IMR-90 (cell line): ENCODE results near the gene CD209. TPM values are rescaled to one million over a fixed set of nuclear protein-coding genes. Genes with fewer than 3 reads are reported as not detected.

Source experiments
- ATAC-seq: fragments of 200-7000 bp; cut with Tn5 transposase; 2 replicates; pipeline ENCODE4 v1.9.1; 2020; ENCODE audit warnings: low read depth, mild to moderate bottlenecking, moderate library complexity
- BruUV-seq: library from RNA; stranded (reverse); fragments of 400-500 nt; replicated peaks from 2 replicates; lab custom pipeline; 2021; lab: Mats Ljungman, UMichigan
- CTCF ChIA-PET: fragments of 300-600 bp; formaldehyde crosslinking; extraction: SDS; loops from one replicate; lab custom pipeline; 2021; ENCODE audit warnings: antibody characterized with exemption; lab: Yijun Ruan, JAX
- POLR2A ChIA-PET: fragments of 300-600 bp; sonication (Branson Sonifier 250); formaldehyde crosslinking; loops from one replicate; lab custom pipeline; 2022; ENCODE audit warnings: antibody characterized with exemption; ENCODE audit not compliant: unreplicated experiment; lab: Charles Lee
- DNase-seq: peaks from one replicate; pipeline ENCODE4 v3.0.0; 2013
- H2AFZ ChIP-seq: replicated peaks from 2 replicates; pipeline ENCODE3; 2013; ENCODE audit warnings: low read length, mild to moderate bottlenecking; ENCODE audit not compliant: poor library complexity
- H2AK5ac ChIP-seq: 2 replicates; pipeline ENCODE4 v1.6.1; 2013; ENCODE audit warnings: low read depth, low read length, inconsistent platforms
- H2AK9ac ChIP-seq: replicated peaks from 2 replicates; pipeline ENCODE3; 2013; ENCODE audit warnings: mild to moderate bottlenecking, low read depth, low read length, moderate library complexity; ENCODE audit not compliant: poor library complexity
- H2BK120ac ChIP-seq: 2 replicates; pipeline ENCODE4 v1.6.1; 2013; ENCODE audit warnings: low read depth, low read length, inconsistent platforms
- H2BK15ac ChIP-seq: 3 replicates; pipeline ENCODE4 v1.6.1; 2013; ENCODE audit warnings: low read depth, low read length, inconsistent platforms
- H2BK20ac ChIP-seq: 2 replicates; pipeline ENCODE4 v1.6.1; 2013; ENCODE audit warnings: low read depth, mild to moderate bottlenecking, inconsistent platforms, low read length, moderate library complexity
- H2BK5ac ChIP-seq: 2 replicates; pipeline ENCODE4 v1.6.1; 2013; ENCODE audit warnings: mild to moderate bottlenecking, low read depth, low read length, inconsistent platforms; ENCODE audit not compliant: poor library complexity, severe bottlenecking
- H3K14ac ChIP-seq: replicated peaks from 2 replicates; pipeline ENCODE4 v1.6.1; 2013; ENCODE audit warnings: low read depth, low read length, inconsistent platforms
- H3K18ac ChIP-seq: 2 replicates; pipeline ENCODE4 v1.6.1; 2013; ENCODE audit warnings: low read depth, low read length, control low read depth
- H3K23ac ChIP-seq: 2 replicates; pipeline ENCODE4 v1.6.1; 2013; ENCODE audit warnings: low read depth, low read length, inconsistent platforms
- H3K27ac ChIP-seq: 2 replicates; pipeline ENCODE4 v1.5.1; 2013; ENCODE audit warnings: mild to moderate bottlenecking, control low read depth, low read length; ENCODE audit not compliant: insufficient read depth
- H3K27me3 ChIP-seq: 2 replicates; pipeline ENCODE4 v1.6.1; 2013; ENCODE audit warnings: low read length; ENCODE audit not compliant: control insufficient read depth, insufficient read depth
- H3K36me3 ChIP-seq: 2 replicates; pipeline ENCODE4 v1.6.1; 2013; ENCODE audit warnings: low read length, mixed read lengths; ENCODE audit not compliant: control insufficient read depth, insufficient read depth
- H3K4ac ChIP-seq: 2 replicates; pipeline ENCODE4 v1.6.1; 2013; ENCODE audit warnings: low read depth, low read length, inconsistent platforms
- H3K4me1 ChIP-seq: 2 replicates; pipeline ENCODE4 v1.6.1; 2013; ENCODE audit warnings: low read length, mixed read lengths; ENCODE audit not compliant: control insufficient read depth, insufficient read depth
- H3K4me2 ChIP-seq: 2 replicates; pipeline ENCODE4 v1.6.1; 2013; ENCODE audit warnings: low read depth, mild to moderate bottlenecking, control low read depth, low read length, moderate library complexity
- H3K4me3 ChIP-seq: 2 replicates; pipeline ENCODE4 v1.5.1; 2013; ENCODE audit warnings: low read depth, mild to moderate bottlenecking, control low read depth, low read length, moderate library complexity; ENCODE audit not compliant: insufficient read depth
- H3K56ac ChIP-seq: 2 replicates; pipeline ENCODE4 v1.6.1; 2013; ENCODE audit warnings: low read length, inconsistent platforms; ENCODE audit not compliant: insufficient read depth; ENCODE audit errors: extremely low read depth
- H3K79me1 ChIP-seq, 2 experiments: 2 replicates each; pipeline ENCODE4 v1.6.1; 2013; ENCODE audit warnings: low read length in 2 of 2, inconsistent platforms in 1 of 2, low read depth in 1 of 2
- H3K9ac ChIP-seq: 2 replicates; pipeline ENCODE4 v1.6.1; 2013; ENCODE audit warnings: low read depth, low read length, control low read depth
- H3K9me1 ChIP-seq: 2 replicates; pipeline ENCODE4 v1.6.1; 2013; ENCODE audit warnings: low read length, inconsistent platforms; ENCODE audit not compliant: insufficient read depth
- H3K9me3 ChIP-seq: 2 replicates; pipeline ENCODE4 v1.6.1; 2013; ENCODE audit warnings: low read length; ENCODE audit not compliant: control insufficient read depth, insufficient read depth
- H4K20me1 ChIP-seq: 2 replicates; pipeline ENCODE4 v1.6.1; 2013; ENCODE audit warnings: low read length, inconsistent platforms; ENCODE audit not compliant: insufficient read depth
- H4K5ac ChIP-seq: 2 replicates; pipeline ENCODE4 v1.6.1; 2013; ENCODE audit warnings: mild to moderate bottlenecking, low read depth, low read length, control low read depth
- H4K8ac ChIP-seq, 2 experiments: 2 replicates each; pipeline ENCODE4 v1.6.1; 2013; ENCODE audit warnings: low read depth in 2 of 2, low read length in 2 of 2, control low read depth in 1 of 2, inconsistent platforms in 1 of 2
- H4K91ac ChIP-seq: 2 replicates; pipeline ENCODE4 v1.6.1; 2013; ENCODE audit warnings: low read depth, low read length, inconsistent platforms; ENCODE audit not compliant: insufficient read depth
- CEBPB ChIP-seq: IDR thresholded peaks from 2 replicates; pipeline ENCODE4 v1.6.1; 2012; ENCODE audit warnings: low read depth, low read length, improper control_type of control experiment
- CHD1 ChIP-seq: IDR thresholded peaks from 2 replicates; pipeline ENCODE4 v1.6.1; 2012; ENCODE audit warnings: low read depth, low read length, improper control_type of control experiment
- FOS ChIP-seq: fragments of 150-350 bp; IDR thresholded peaks from 2 replicates; pipeline ENCODE4 v1.6.1; 2016; ENCODE audit warnings: low read depth, low read length
- MXI1 ChIP-seq: IDR thresholded peaks from 2 replicates; pipeline ENCODE4 v1.6.1; 2012; ENCODE audit warnings: low read depth, mild to moderate bottlenecking, low read length, moderate library complexity, borderline replicate concordance
- NFE2L2 ChIP-seq: fragments of 150-350 bp; IDR thresholded peaks from 2 replicates; pipeline ENCODE4 v1.6.1; 2016; ENCODE audit warnings: low read depth, mild to moderate bottlenecking, low read length
- POLR2A ChIP-seq: IDR thresholded peaks from 2 replicates; pipeline ENCODE4 v1.6.1; 2012; ENCODE audit warnings: mild to moderate bottlenecking, low read depth, low read length
- RCOR1 ChIP-seq: IDR thresholded peaks from 2 replicates; pipeline ENCODE4 v1.6.1; 2012; ENCODE audit warnings: mild to moderate bottlenecking, low read length, improper control_type of control experiment; ENCODE audit not compliant: insufficient replicate concordance
- RFX5 ChIP-seq: IDR thresholded peaks from 2 replicates; pipeline ENCODE4 v1.8.0; 2012; ENCODE audit warnings: low read depth, mild to moderate bottlenecking, low read length, moderate library complexity
- SMC3 ChIP-seq: fragments of 150-350 bp; IDR thresholded peaks from 2 replicates; pipeline ENCODE4 v1.6.1; 2016; ENCODE audit warnings: low read depth, mild to moderate bottlenecking, antibody characterized with exemption, low read length, moderate library complexity
- USF2 ChIP-seq: fragments of 150-350 bp; IDR thresholded peaks from 2 replicates; pipeline ENCODE4 v1.6.1; 2017; ENCODE audit warnings: mild to moderate bottlenecking, antibody characterized with exemption, low read length, low read depth
- WGBS, 2 experiments: methylation state at CpG; one replicate each; pipeline versions ENCODE4 v1.1.5 to v1.1.7; 2013; ENCODE audit warnings: missing lambda C conversion rate in 2 of 2; ENCODE audit not compliant: insufficient read length in 1 of 2; ENCODE audit errors: extremely low coverage in 2 of 2; 5-methylcytosine and 5-hydroxymethylcytosine counted together
- dilution Hi-C: fragments of 300-500 bp; cut with HindIII; formaldehyde crosslinking; loops from one replicate; pipeline ENCODE4 v1.14.3; 2018; ENCODE audit warnings: low sequenced_read_pairs; ENCODE audit not compliant: unreplicated experiment
- in situ Hi-C: fragments of 300-500 bp; cut with MboI; formaldehyde crosslinking; loops from 3 replicates; pipeline ENCODE4 v1.14.3; 2019; ENCODE audit warnings: low sequenced_read_pairs, inconsistent platforms, mixed read lengths
- intact Hi-C: fragments of 100-400 bp; cut with micrococcal nuclease; formaldehyde crosslinking; loops from 2 replicates; pipeline ENCODE4 v1.10.0; 2022
- polyA plus RNA-seq, 3 experiments: library from polyadenylated mRNA; depleted of rRNA; stranded (reverse); fragments of >200 nt; gene quantifications; 2 replicates each; pipeline ENCODE4 v1.2.3, GENCODE V29; 2012; ENCODE audit warnings: low replicate concordance in 1 of 3
- total RNA-seq: library from RNA; depleted of rRNA; stranded (reverse); fragments of >200 nt; gene quantifications from 2 replicates; pipeline ENCODE4 v1.2.3, GENCODE V29; 2012
- TF ChIP-seq, protein P1 (sequence below): fragments of 150-350 bp; IDR thresholded peaks from 2 replicates; pipeline ENCODE4 v1.6.1; 2016; ENCODE audit warnings: low read depth, mild to moderate bottlenecking, low read length, moderate library complexity, borderline replicate concordance

CD209 gene
- total and polyA plus RNA-seq, 2 of the 4 experiments (the other 2 are of a cell fraction): not detected

- no CpG with 5 or more reads among the region's 8 CpGs for WGBS, 2 experiments
- no peaks in the 10 kb centered on the region for H3K9me1 ChIP-seq
- H3K14ac ChIP-seq: no peak overlapping the region
- H3K27me3 ChIP-seq: peaks cover 12% of the 10 kb centered on the region
- BruUV-seq: no TSS peak
- ChIA-PET POLR2A (no interaction called here), CTCF (no interaction called here)
- H3K18ac ChIP-seq: no peak overlapping the region
- TF ChIP-seq RCOR1 (no peak), SMC3 (no peak), CHD1 (no peak), POLR2A (no peak), MXI1 (no peak), USF2 (no peak), RFX5 (no peak), CEBPB (no peak), FOS (no peak), NFE2L2 (no peak)
- TF ChIP-seq, protein P1, sequence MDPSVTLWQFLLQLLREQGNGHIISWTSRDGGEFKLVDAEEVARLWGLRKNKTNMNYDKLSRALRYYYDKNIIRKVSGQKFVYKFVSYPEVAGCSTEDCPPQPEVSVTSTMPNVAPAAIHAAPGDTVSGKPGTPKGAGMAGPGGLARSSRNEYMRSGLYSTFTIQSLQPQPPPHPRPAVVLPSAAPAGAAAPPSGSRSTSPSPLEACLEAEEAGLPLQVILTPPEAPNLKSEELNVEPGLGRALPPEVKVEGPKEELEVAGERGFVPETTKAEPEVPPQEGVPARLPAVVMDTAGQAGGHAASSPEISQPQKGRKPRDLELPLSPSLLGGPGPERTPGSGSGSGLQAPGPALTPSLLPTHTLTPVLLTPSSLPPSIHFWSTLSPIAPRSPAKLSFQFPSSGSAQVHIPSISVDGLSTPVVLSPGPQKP: no peak
- no peak overlapping the region for H3K4ac ChIP-seq
- no peak overlapping the region for H4K5ac ChIP-seq
- H3K36me3 ChIP-seq: no peaks in the 10 kb centered on the region
- H3K9ac ChIP-seq: no peak overlapping the region
- H2BK5ac ChIP-seq: no peak overlapping the region
- no peak overlapping the region for H4K91ac ChIP-seq
- H4K8ac ChIP-seq: no peak overlapping the region
- ATAC-seq (no peak), DNase-seq (no peak)
- intact Hi-C loops (no loop called here), in situ Hi-C loops (no loop called here), dilution Hi-C loops (no loop called here)
- H2BK120ac ChIP-seq: no peak overlapping the region
- no peak overlapping the region for H2AK5ac ChIP-seq
- no peak overlapping the region for H3K4me2 ChIP-seq
- no peak overlapping the region for H2BK15ac ChIP-seq
- no peak overlapping the region for H3K56ac ChIP-seq
- H3K23ac ChIP-seq: no peak overlapping the region
- no peaks in the 10 kb centered on the region for H4K20me1 ChIP-seq
- H2AFZ ChIP-seq: no peak overlapping the region
- H2AK9ac ChIP-seq: no peak overlapping the region
- no peak overlapping the region for H2BK20ac ChIP-seq
- peaks cover 2% of the 10 kb centered on the region; the same call in 1 of the 2 replicates for H3K9me3 ChIP-seq
- no peak overlapping the region for H3K27ac ChIP-seq
- H3K79me1 ChIP-seq: no peaks in the 10 kb centered on the region
- H3K4me1 ChIP-seq: no peaks in the 10 kb centered on the region
- no peak overlapping the region for H3K4me3 ChIP-seq
These were observed 28.7 kb downstream of the CD209 start for GRCh38 chr19:7718668-7719067.
